ENCODE data around the gene TESK2. TPM values are rescaled to one million over a fixed set of nuclear protein-coding genes. Genes with fewer than 3 reads are reported as not detected.

The TESK2 gene
- total and polyA plus RNA-seq, 2 of the 13 experiments (the other 11 are each of a cell fraction or from before 2014, with no cell fraction given): 5.5 to 9.6 TPM

GRCh38 chr1:45507893-45508292 lies 16.9 kb upstream of the TESK2 start (continued):
- TF ChIP-seq MNT (IDR thresholded peaks at IDR 0.05): peak; percentile 49; the same call in 1 of the 2 replicates
- no peak for TF ChIP-seq HMGA1 (CRISPR knock-in tag; conservative IDR thresholded peaks at IDR 0.05)
- peak; percentile 23; the same call in 1 of the 2 replicates for TF ChIP-seq HNF4A (CRISPR knock-in tag; IDR thresholded peaks at IDR 0.05)
- TF ChIP-seq HNF4G (IDR thresholded peaks at IDR 0.05; ENCODE audit: borderline replicate concordance, low read depth, low read length): no peak
- TF ChIP-seq HNF4G (CRISPR knock-in tag; IDR thresholded peaks at IDR 0.05; ENCODE audit: borderline replicate concordance, low read depth): no peak
- TF ChIP-seq NR2F6 (IDR thresholded peaks at IDR 0.05): 0 out of 2 replicates have a peak, but pooled peaks have one; percentile 32
- TF ChIP-seq NR2F6 (CRISPR knock-in tag; IDR thresholded peaks at IDR 0.05): no peak
- TF ChIP-seq, protein P1, sequence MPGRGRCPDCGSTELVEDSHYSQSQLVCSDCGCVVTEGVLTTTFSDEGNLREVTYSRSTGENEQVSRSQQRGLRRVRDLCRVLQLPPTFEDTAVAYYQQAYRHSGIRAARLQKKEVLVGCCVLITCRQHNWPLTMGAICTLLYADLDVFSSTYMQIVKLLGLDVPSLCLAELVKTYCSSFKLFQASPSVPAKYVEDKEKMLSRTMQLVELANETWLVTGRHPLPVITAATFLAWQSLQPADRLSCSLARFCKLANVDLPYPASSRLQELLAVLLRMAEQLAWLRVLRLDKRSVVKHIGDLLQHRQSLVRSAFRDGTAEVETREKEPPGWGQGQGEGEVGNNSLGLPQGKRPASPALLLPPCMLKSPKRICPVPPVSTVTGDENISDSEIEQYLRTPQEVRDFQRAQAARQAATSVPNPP (CRISPR knock-in tag; IDR thresholded peaks at IDR 0.05): 0 out of 2 replicates have a peak, but pooled peaks have one; percentile 25
- TF ChIP-seq, protein P2, sequence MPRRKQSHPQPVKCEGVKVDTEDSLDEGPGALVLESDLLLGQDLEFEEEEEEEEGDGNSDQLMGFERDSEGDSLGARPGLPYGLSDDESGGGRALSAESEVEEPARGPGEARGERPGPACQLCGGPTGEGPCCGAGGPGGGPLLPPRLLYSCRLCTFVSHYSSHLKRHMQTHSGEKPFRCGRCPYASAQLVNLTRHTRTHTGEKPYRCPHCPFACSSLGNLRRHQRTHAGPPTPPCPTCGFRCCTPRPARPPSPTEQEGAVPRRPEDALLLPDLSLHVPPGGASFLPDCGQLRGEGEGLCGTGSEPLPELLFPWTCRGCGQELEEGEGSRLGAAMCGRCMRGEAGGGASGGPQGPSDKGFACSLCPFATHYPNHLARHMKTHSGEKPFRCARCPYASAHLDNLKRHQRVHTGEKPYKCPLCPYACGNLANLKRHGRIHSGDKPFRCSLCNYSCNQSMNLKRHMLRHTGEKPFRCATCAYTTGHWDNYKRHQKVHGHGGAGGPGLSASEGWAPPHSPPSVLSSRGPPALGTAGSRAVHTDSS (CRISPR knock-in tag; conservative IDR thresholded peaks at IDR 0.05): no peak
- no peak for TF ChIP-seq HOXA7 (CRISPR knock-in tag; IDR thresholded peaks at IDR 0.05)
- TF ChIP-seq MXI1 (IDR thresholded peaks at IDR 0.05; ENCODE audit: borderline replicate concordance, low read depth, low read length): peak; percentile 49; the same call in 1 of the 3 replicates
